ENCODE results near the gene SCGB1D1. TPM values are rescaled to one million over a fixed set of nuclear protein-coding genes. Genes with fewer than 3 reads are reported as not detected.
"Not testable (repeated sequence)": the region's sequence is repeated elsewhere in the genome, so short reads cannot be mapped to it uniquely, and the experiment has no call there.

SCGB1D1 gene
- total and polyA plus RNA-seq, 7 donors, result not detected

GRCh38 chr11:62182147-62182891 lies 7.7 kb upstream of the SCGB1D1 start:
- intact Hi-C loops (cut with DNase I), result no loop called here
- Histone ChIP-seq H3K27me3 (peaks cover 0 to 4% (median 0%) of the 10 kb centered on the region in 3 donors), H3K9me3 (peaks cover 0 to 6% (median 0%) of the 10 kb centered on the region in 4 donors), H3K36me3 (no peaks in the 10 kb centered on the region), H3K4me1 (no peaks in the 10 kb centered on the region), H3K4me3 (no peak overlapping the region), H3K27ac (no peak overlapping the region)
- TF ChIP-seq POLR2A (IDR thresholded peaks at IDR 0.05) (no peak), EP300 (IDR thresholded peaks at IDR 0.05) (no peak), CTCF (IDR thresholded peaks at IDR 0.05) (no peak), POLR2AphosphoS5 (IDR thresholded peaks at IDR 0.05) (no peak)
- DNase-seq, result no peak
- 34 to 55% methylated on average over 8 of the region's 8 CpGs for WGBS, 2 donors

GRCh38 chr11:62186195-62186594 lies 3.8 kb upstream of the SCGB1D1 start:
- Histone ChIP-seq H3K36me3 (no peaks in the 10 kb centered on the region), H3K27me3 (peaks cover 0 to 8% (median 0%) of the 10 kb centered on the region in 3 donors), H3K4me3 (no peak overlapping the region), H3K4me1 (no peaks in the 10 kb centered on the region), H3K9me3 (peaks cover 0 to 6% (median 0%) of the 10 kb centered on the region in 4 donors), H3K27ac (no peak overlapping the region)
- intact Hi-C loops (cut with DNase I), result no loop called here
- 51 to 91% methylated on average over 2 of the region's 2 CpGs for WGBS, 2 donors
- TF ChIP-seq EP300 (IDR thresholded peaks at IDR 0.05) (no peak), CTCF (IDR thresholded peaks at IDR 0.05) (no peak), POLR2A (IDR thresholded peaks at IDR 0.05) (no peak), POLR2AphosphoS5 (IDR thresholded peaks at IDR 0.05) (no peak)
- no peak for DNase-seq

- H3K4me3 ChIP-seq, result no peak overlapping the region
- intact Hi-C loops (cut with DNase I), result no loop called here
- H3K36me3 ChIP-seq, result no peaks in the 10 kb centered on the region
- peaks cover 3 to 14% (median 4%) of the 10 kb centered on the region in 3 donors for H3K27me3 ChIP-seq
- WGBS, 2 donors, result 60 to 75% methylated on average over 4 of the region's 4 CpGs
- DNase-seq, result no peak
- H3K4me1 ChIP-seq, result no peaks in the 10 kb centered on the region
- no peaks in the 10 kb centered on the region for H3K9me3 ChIP-seq
- TF ChIP-seq CTCF (IDR thresholded peaks at IDR 0.05), result no peak
- H3K27ac ChIP-seq, result no peak overlapping the region
These were observed 3.9 kb downstream of the SCGB1D1 start for GRCh38 chr11:62193952-62194351.

GRCh38 chr11:62195010-62195409 lies 5.0 kb downstream of the SCGB1D1 start:
- H3K9me3 ChIP-seq; H3K36me3 ChIP-seq; H3K4me1 ChIP-seq; DNase-seq; H3K27ac ChIP-seq; intact Hi-C loops (cut with DNase I); H3K4me3 ChIP-seq: not testable (repeated sequence)
- peaks cover 3 to 12% (median 4%) of the 10 kb centered on the region in 3 donors for H3K27me3 ChIP-seq
- WGBS, 2 donors, result 15 to 16% methylated on average over 4 to 5 of the region's 9 CpGs

GRCh38 chr11:62195945-62196344 lies 5.9 kb downstream of the SCGB1D1 start:
- intact Hi-C loops (cut with DNase I), result no loop called here
- peaks cover 3 to 10% (median 4%) of the 10 kb centered on the region in 3 donors for H3K27me3 ChIP-seq
- no peak overlapping the region for H3K27ac ChIP-seq
- DNase-seq, result no peak
- H3K9me3 ChIP-seq, result no peaks in the 10 kb centered on the region
- H3K36me3 ChIP-seq, result no peaks in the 10 kb centered on the region
- no peak overlapping the region for H3K4me3 ChIP-seq
- no peak for TF ChIP-seq CTCF (IDR thresholded peaks at IDR 0.05)
- TF ChIP-seq POLR2AphosphoS5 (IDR thresholded peaks at IDR 0.05), result no peak
- no peak for TF ChIP-seq EP300 (IDR thresholded peaks at IDR 0.05)
- no peak for TF ChIP-seq POLR2A (IDR thresholded peaks at IDR 0.05)
- H3K4me1 ChIP-seq, result no peaks in the 10 kb centered on the region
- WGBS, 2 donors, result 61 to 79% methylated on average over 7 of the region's 7 CpGs

GRCh38 chr11:62197400-62197799 lies 7.4 kb downstream of the SCGB1D1 start:
- H3K36me3 ChIP-seq; H3K4me3 ChIP-seq; H3K4me1 ChIP-seq; H3K27ac ChIP-seq; intact Hi-C loops (cut with DNase I); H3K27me3 ChIP-seq; H3K9me3 ChIP-seq; DNase-seq: not testable (repeated sequence)
- WGBS, 2 donors, result 75 to 98% methylated on average over 2 of the region's 2 CpGs
